Bone marrow (tissue), 2 donors: Measurements from ENCODE around the gene MMP15.
"Not testable (repeated sequence)": the region's sequence is repeated elsewhere in the genome, so short reads cannot be mapped to it uniquely, and the experiment has no call there.

Experiments
- DNase-seq, 2 donors: peaks; one replicate each; lab custom pipeline; 2025; lab: John Stamatoyannopoulos, UW

Gene MMP15

GRCh38 chr16:57996406-57997175, 29.0 kb upstream of the MMP15 start:
- no peak for DNase-seq

- no peak for DNase-seq
Measured at GRCh38 chr16:57997176-57997527, 28.4 kb upstream of the MMP15 start.

GRCh38 chr16:57997528-57998265, 27.9 kb upstream of the MMP15 start:
- no peak for DNase-seq

DNA sequence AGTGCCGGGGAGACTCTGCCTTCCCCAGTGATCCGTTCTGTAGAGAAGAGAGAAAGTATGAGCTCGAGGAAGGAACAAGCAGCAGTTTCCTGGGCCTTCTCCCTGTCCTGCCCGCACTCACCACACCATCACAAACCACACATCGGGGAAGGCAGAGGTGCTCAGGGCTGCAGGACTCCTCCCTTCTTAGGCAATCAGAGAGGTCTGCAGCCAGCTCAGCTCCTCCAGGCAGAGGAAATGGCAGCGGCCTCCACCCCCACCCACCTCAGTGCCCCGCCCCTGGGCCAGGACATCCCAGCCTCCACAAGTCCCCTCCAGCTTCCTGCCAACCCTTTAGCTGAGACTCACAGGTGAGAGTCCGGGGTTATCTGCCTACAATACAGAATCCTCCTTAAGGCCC, 27.1 kb upstream of the MMP15 start:
- DNase-seq = peak in 1 of 2 donors; percentile 9

GRCh38 chr16:57998992-57999365, 26.6 kb upstream of the MMP15 start:
- no peak for DNase-seq

- peak in 1 of 2 donors; percentile 17 for DNase-seq
Measured at GRCh38 chr16:57999366-57999970, 26.1 kb upstream of the MMP15 start.

DNA sequence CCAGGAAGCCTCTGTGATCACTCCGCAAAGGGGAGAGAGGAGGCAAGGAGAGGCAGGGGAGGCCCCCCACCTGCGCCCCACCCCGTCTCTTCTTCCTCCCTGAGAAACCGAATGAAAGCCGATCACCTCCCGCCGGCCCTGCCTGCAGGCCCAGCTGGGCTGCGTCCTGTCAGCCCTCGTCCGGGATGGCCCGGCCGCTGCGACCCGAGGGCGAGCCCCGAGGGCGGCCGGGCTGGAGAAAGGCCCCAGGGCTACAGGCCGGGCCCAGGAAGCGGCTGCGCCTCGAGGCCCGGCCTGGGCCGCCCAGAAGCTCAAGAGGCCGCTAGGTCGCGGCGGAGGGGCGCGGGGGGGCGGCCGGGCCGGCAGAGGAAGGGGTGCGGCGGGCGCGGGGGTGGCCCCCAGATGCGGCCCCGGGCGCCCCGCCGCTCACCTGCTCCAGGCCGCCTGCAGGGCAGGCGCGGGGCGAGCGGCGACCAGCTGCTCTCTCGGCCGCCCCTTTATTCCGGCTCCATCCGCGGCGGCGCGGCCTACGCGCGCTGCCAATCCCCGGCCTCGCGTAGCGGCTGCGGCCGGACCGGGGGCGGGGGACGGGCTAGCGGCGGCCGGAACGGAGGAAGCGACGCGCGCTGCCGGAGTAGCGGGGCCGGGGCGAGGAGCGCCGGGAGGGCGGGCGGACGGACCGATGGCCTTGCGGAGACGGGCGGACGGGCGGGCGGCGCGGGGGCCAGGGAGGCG, 25.4 kb upstream of the MMP15 start, which contains the start of gene ZNF319:
TSS of gene ZNF319 (minus strand) at position 702 of the 735 bp plus-strand sequence. CDS start 2,407 bp downstream, outside the sequence.
- DNase-seq = no peak

GRCh38 chr16:58000706-58001676, 24.6 kb upstream of the MMP15 start, which contains the start of gene USB1:
TSS of gene USB1 (plus strand) at chr16:58001407. CDS start at chr16:58001484, 77 bp downstream.
- DNase-seq = peak; percentile 44 to 68

DNA sequence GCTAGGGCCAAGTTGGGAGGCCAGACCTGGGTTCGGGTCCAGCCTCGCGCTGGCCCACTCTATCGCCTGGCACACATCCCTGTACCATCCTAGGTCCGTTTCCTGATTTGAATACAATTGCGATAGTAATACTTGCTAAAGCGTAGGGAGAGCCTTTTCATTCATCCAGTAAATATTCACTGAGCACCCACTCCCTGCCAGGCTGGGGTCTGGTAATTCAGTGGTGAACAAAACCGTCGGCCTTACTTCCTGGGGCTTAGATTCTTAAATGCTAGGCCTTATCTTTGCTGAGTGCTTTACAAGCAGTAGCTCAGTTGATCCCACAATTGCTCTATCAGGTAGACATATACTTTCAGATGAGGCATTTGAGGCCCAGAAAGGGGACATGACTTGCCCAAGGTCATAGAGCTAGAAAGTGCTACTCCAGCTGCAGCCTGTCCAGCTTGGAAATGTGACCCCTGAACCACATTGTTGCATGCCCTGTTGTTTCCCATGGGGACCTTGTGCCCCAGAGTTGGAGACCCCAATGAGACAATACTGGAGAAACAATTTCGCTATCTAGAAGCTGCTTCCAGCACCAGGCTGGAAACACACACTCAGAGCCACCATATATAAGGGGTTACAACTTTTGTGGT, 23.7 kb upstream of the MMP15 start:
- no peak for DNase-seq

- DNase-seq = no peak
Measured at GRCh38 chr16:58002416-58002800, 23.1 kb upstream of the MMP15 start.

- DNase-seq = no peak
Measured at GRCh38 chr16:58002936-58003335, 22.6 kb upstream of the MMP15 start.

DNA sequence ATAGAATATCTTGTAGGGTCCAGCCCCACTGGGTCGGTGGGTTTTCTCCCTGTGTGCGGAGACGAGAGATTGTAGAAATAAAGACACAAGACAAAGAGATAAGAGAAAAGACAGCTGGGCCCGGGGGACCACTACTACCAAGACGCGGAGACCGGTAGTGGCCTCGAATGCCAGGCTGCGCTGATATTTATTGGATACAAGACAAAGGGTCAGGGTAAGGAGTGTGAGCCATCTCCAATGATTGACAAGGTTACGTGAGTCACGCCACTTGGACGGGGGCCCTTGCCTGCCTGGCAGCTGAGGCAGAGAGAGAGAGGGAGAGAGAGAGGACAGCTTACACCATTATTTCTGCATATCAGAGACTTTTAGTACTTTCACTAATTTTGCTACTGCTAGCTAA, 20.8 kb upstream of the MMP15 start:
- not testable (repeated sequence) for DNase-seq

DNA sequence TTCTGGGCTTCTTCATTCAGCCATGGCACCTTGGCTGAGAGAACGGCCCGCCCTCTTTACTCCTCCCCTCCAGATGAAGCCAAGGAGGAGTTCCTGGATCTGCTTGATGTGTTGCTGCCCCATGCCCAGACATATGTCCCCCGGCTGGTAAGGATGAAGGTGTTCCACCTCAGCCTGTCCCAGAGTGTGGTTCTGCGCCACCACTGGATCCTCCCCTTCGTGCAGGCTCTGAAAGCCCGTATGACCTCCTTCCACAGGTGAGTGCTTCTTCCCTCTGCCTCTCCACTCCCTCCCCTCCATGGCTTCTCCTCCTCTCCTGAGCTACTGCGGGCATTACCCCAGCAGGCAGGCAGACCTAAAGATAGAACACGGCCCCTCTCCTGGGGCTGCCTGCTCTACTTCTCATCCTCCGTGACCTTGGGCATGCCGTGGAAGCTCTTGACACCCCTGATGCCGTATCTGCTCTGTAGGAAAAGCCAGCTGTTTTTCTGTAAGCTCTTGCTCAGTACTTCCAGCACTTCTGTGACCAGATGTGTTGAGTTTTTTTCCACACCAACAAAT, 15.6 kb upstream of the MMP15 start:
- no peak for DNase-seq

GRCh38 chr16:58010886-58011285, 14.7 kb upstream of the MMP15 start:
- DNase-seq = no peak

GRCh38 chr16:58011652-58012051, 13.9 kb upstream of the MMP15 start:
- DNase-seq = no peak

DNA sequence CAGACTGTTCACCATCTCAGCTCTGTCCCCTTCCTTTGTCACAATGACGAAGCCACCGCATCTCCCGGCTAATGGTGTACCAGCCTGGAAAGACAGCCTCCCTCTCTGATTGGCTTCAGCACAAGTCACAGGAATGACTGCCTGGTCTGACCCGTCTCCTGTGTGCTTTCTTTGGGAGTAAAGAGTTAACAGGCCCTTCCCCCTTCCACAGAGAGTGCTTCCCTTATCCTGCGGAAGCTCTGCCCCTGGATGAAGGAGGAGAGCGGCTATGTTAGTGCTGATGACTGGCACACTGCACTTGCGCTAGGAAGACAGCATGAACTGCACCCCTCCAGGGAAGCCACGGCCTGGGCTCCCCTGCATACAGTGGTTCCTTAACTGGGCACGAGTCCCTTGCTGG, 13.1 kb upstream of the MMP15 start:
- DNase-seq = no peak

- no peak for DNase-seq
Measured at GRCh38 chr16:58013201-58013956, 12.2 kb upstream of the MMP15 start.

- DNase-seq = no peak
Measured at GRCh38 chr16:58016840-58017446, 8.6 kb upstream of the MMP15 start.

GRCh38 chr16:58018803-58019202, 6.8 kb upstream of the MMP15 start:
- no peak for DNase-seq
